H9 (cell line): Measurements from ENCODE around the gene PRKACG. TPM values are rescaled to one million over a fixed set of nuclear protein-coding genes. Genes with fewer than 3 reads are reported as not detected.

Experiments used
- DNase-seq: peaks from one replicate; pipeline ENCODE4 v3.0.0-alpha.2; 2017
- H2AFZ ChIP-seq: one replicate; pipeline ENCODE4 v1.6.1; 2013; ENCODE audit warnings: mild to moderate bottlenecking, low read length, control low read depth, moderate library complexity
- H2AK5ac ChIP-seq: 2 replicates; pipeline ENCODE4 v1.6.1; 2013; ENCODE audit warnings: low read length, control low read depth, mixed read lengths; ENCODE audit not compliant: insufficient read length
- H2BK120ac ChIP-seq: one replicate; pipeline ENCODE4 v1.6.1; 2013; ENCODE audit warnings: low read depth, mild to moderate bottlenecking, low read length, control low read depth, inconsistent platforms; ENCODE audit not compliant: poor library complexity, severe bottlenecking
- H2BK12ac ChIP-seq: 2 replicates; pipeline ENCODE4 v1.6.1; 2013; ENCODE audit warnings: low read length, control low read depth, mixed read lengths, low read depth; ENCODE audit not compliant: insufficient read length
- H2BK15ac ChIP-seq: 2 replicates; pipeline ENCODE4 v1.6.1; 2013; ENCODE audit warnings: low read depth, low read length, control low read depth
- H2BK20ac ChIP-seq: one replicate; pipeline ENCODE4 v1.6.1; 2013; ENCODE audit warnings: low read depth, mild to moderate bottlenecking, low read length, control low read depth, inconsistent platforms; ENCODE audit not compliant: poor library complexity, severe bottlenecking
- H2BK5ac ChIP-seq: 2 replicates; pipeline ENCODE4 v1.6.1; 2013; ENCODE audit warnings: low read length, control low read depth, mixed read lengths; ENCODE audit not compliant: insufficient read length
- H3K14ac ChIP-seq: 2 replicates; pipeline ENCODE4 v1.6.1; 2013; ENCODE audit warnings: low read length, control low read depth; ENCODE audit not compliant: insufficient read depth
- H3K18ac ChIP-seq: 2 replicates; pipeline ENCODE4 v1.6.1; 2013; ENCODE audit warnings: low read depth, mild to moderate bottlenecking, mixed read lengths, low read length, control low read depth; ENCODE audit not compliant: insufficient read length
- H3K23ac ChIP-seq: 2 replicates; pipeline ENCODE4 v1.6.1; 2013; ENCODE audit warnings: low read length, control low read depth, mixed read lengths, low read depth; ENCODE audit not compliant: insufficient read length
- H3K23me2 ChIP-seq: 2 replicates; pipeline ENCODE4 v1.6.1; 2013; ENCODE audit warnings: low read depth, mild to moderate bottlenecking, mixed read lengths, low read length, control low read depth; ENCODE audit not compliant: insufficient read length, poor library complexity, severe bottlenecking
- H3K27ac ChIP-seq: 2 replicates; pipeline ENCODE4 v1.5.1; 2013; ENCODE audit warnings: low read length, control low read depth, mixed read lengths, low read depth; ENCODE audit not compliant: insufficient read length
- H3K27me3 ChIP-seq: 2 replicates; pipeline ENCODE4 v1.6.1; 2013; ENCODE audit warnings: low read length, control low read depth, inconsistent platforms; ENCODE audit not compliant: insufficient read depth
- H3K4ac ChIP-seq: 2 replicates; pipeline ENCODE4 v1.6.1; 2013; ENCODE audit warnings: low read depth, mild to moderate bottlenecking, control low read depth, inconsistent platforms, low read length, moderate library complexity
- H3K4me1 ChIP-seq: 2 replicates; pipeline ENCODE4 v1.6.1; 2013; ENCODE audit warnings: low read length, control low read depth, inconsistent platforms; ENCODE audit not compliant: insufficient read depth
- H3K4me2 ChIP-seq: 2 replicates; pipeline ENCODE4 v1.6.1; 2013; ENCODE audit warnings: low read length, control low read depth, mixed read lengths; ENCODE audit not compliant: insufficient read length, insufficient read depth
- H3K56ac ChIP-seq: 2 replicates; pipeline ENCODE4 v1.6.1; 2013; ENCODE audit warnings: low read depth, mild to moderate bottlenecking, mixed read lengths, low read length, control low read depth; ENCODE audit not compliant: insufficient read length
- H3K79me1 ChIP-seq: 2 replicates; pipeline ENCODE4 v1.6.1; 2013; ENCODE audit warnings: low read depth, mild to moderate bottlenecking, moderate library complexity, low read length, control low read depth, inconsistent platforms; ENCODE audit not compliant: insufficient read depth, poor library complexity, severe bottlenecking
- H3K79me2 ChIP-seq: 2 replicates; pipeline ENCODE4 v1.6.1; 2013; ENCODE audit warnings: low read length, control low read depth, inconsistent platforms; ENCODE audit not compliant: insufficient read depth
- H3K9ac ChIP-seq: 2 replicates; pipeline ENCODE4 v1.6.1; 2013; ENCODE audit warnings: low read length, control low read depth, mixed read lengths; ENCODE audit not compliant: insufficient read length; ENCODE audit errors: extremely low read depth
- H3K9me3 ChIP-seq: one replicate; pipeline ENCODE4 v1.6.1; 2013; ENCODE audit warnings: low read depth, low read length, inconsistent platforms; ENCODE audit not compliant: control insufficient read depth
- H3T11ph ChIP-seq: one replicate; pipeline ENCODE4 v1.6.1; 2013; ENCODE audit warnings: mild to moderate bottlenecking, low read length, control low read depth, inconsistent platforms
- H4K20me1 ChIP-seq: one replicate; pipeline ENCODE4 v1.6.1; 2013; ENCODE audit not compliant: control insufficient read depth, insufficient read length, insufficient read depth
- H4K5ac ChIP-seq: 2 replicates; pipeline ENCODE4 v1.6.1; 2013; ENCODE audit warnings: low read depth, mild to moderate bottlenecking, mixed read lengths, low read length, control low read depth; ENCODE audit not compliant: insufficient read length
- H4K8ac ChIP-seq: replicated peaks from 2 replicates; pipeline ENCODE4 v1.6.1; 2013; ENCODE audit warnings: low read length, control low read depth, mixed read lengths, low read depth; ENCODE audit not compliant: insufficient read length
- H4K91ac ChIP-seq: 2 replicates; pipeline ENCODE4 v1.6.1; 2013; ENCODE audit warnings: low read depth, mild to moderate bottlenecking, moderate library complexity, mixed read lengths, low read length, control low read depth; ENCODE audit not compliant: insufficient read length
- H3K27ac Mint-ChIP-seq, 3 experiments: 2 replicates in 2 of 3; 3 replicates in 1 of 3; pipeline ENCODE4 v1.8.0; 2020 to 2021; ENCODE audit warnings: mixed read lengths in 3 of 3, mild to moderate bottlenecking in 1 of 3, moderate library complexity in 1 of 3
- H3K27me3 Mint-ChIP-seq: 2 replicates; pipeline ENCODE4 v1.8.0; 2021; ENCODE audit warnings: low read depth, mild to moderate bottlenecking, moderate library complexity, mixed read lengths
- H3K36me3 Mint-ChIP-seq, 3 experiments: 2 replicates in 2 of 3; 3 replicates in 1 of 3; pipeline ENCODE4 v1.8.0; 2020 to 2021; ENCODE audit warnings: low read depth in 3 of 3, mixed read lengths in 3 of 3; ENCODE audit not compliant: insufficient read depth in 1 of 3
- H3K4me1 Mint-ChIP-seq, 2 experiments: 2 replicates each; pipeline ENCODE4 v1.8.0; 2020; ENCODE audit warnings: mixed read lengths in 2 of 2
- H3K4me3 Mint-ChIP-seq, 2 experiments: 2 replicates in 1 of 2; 3 replicates in 1 of 2; pipeline ENCODE4 v1.8.0; 2020 to 2021; ENCODE audit warnings: mild to moderate bottlenecking in 2 of 2, mixed read lengths in 2 of 2, moderate library complexity in 1 of 2
- H3K9me3 Mint-ChIP-seq, 2 experiments: 2 replicates in 1 of 2; 3 replicates in 1 of 2; pipeline ENCODE4 v1.8.0; 2020; ENCODE audit warnings: mild to moderate bottlenecking in 2 of 2, mixed read lengths in 2 of 2, moderate library complexity in 1 of 2
- WGBS: extraction: QIAGEN DNeasy Blood & Tissue Kit; methylation state at CpG from one replicate; pipeline ENCODE4 v1.1.7; 2013; ENCODE audit warnings: missing lambda C conversion rate, low lambda C conversion rate, mixed read lengths; ENCODE audit not compliant: insufficient read length; ENCODE audit errors: extremely low coverage; 5-methylcytosine and 5-hydroxymethylcytosine counted together
- total RNA-seq: library from RNA; stranded (reverse); gene quantifications from 2 replicates; pipeline ENCODE4 v1.2.1, GENCODE V29; 2021
- TF ChIP-seq, protein P1 (sequence below): fragments of 200-600 bp; sonication (generic); conservative IDR thresholded peaks from 3 replicates; pipeline ENCODE4 v1.8.0; 2021; ENCODE audit warnings: antibody characterized with exemption, mild to moderate bottlenecking

Gene PRKACG
- total RNA-seq, 1 experiment from 2014 or later = not detected

DNA sequence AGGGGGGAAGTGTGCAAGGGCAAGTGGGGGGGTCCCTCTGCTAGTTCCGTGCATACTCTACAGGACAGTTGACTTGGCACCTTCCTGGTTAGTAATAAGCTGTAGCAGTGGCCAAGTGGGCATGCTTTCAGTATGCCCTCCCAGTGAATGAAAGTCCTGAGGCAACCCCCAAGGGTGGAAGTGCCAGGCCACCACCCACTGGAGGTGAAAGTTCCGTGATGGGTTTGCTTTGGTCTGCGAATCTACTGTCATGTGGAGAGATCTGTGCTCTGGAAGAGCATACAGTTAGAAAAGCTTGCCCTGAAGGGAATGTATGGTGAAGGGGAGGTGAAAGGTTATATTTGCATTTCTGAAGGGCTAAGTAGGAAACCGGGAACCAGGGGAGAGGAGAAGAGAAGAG, 31.9 kb upstream of the PRKACG start:
- Histone ChIP-seq H3K79me2 (peaks cover 8% of the 10 kb centered on the region; the same call in 1 of the 2 replicates), H4K5ac (no peak overlapping the region), H2BK20ac (no peak overlapping the region), H3K27ac (no peak overlapping the region), H3T11ph (no peak overlapping the region), H3K9ac (no peak overlapping the region), H4K20me1 (no peaks in the 10 kb centered on the region), H3K14ac (no peak overlapping the region), H4K91ac (no peak overlapping the region), H2BK12ac (no peak overlapping the region), H3K56ac (no peak overlapping the region), H2BK5ac (no peak overlapping the region), H3K23me2 (no peaks in the 10 kb centered on the region), H3K4me1 (peaks cover 8% of the 10 kb centered on the region), H2AFZ (no peak overlapping the region), H3K27me3 (no peaks in the 10 kb centered on the region), H4K8ac (no peak overlapping the region), H3K79me1 (no peaks in the 10 kb centered on the region), H3K9me3 (no peaks in the 10 kb centered on the region), H3K18ac (no peak overlapping the region), H2AK5ac (no peak overlapping the region), H2BK120ac (no peak overlapping the region), H3K4me2 (no peak overlapping the region), H3K4ac (no peak overlapping the region), H3K23ac (no peak overlapping the region), H2BK15ac (no peak overlapping the region)
- Mint-ChIP-seq H3K4me3 (peak overlapping the region in 1 of 2 experiments; percentile 2; a peak in 2 of 5 replicates), H3K9me3 (no peaks in the 10 kb centered on the region; a peak in 1 of 5 replicates), H3K27ac (peak overlapping the region; percentile 2 to 45 (median 32); a peak in 4 of 7 replicates), H3K27me3 (no peaks in the 10 kb centered on the region), H3K36me3 (peaks cover 18 to 39% (median 32%) of the 10 kb centered on the region in 3 experiments; a peak in 6 of 7 replicates), H3K4me1 (peaks cover 44 to 45% of the 10 kb centered on the region in 2 experiments)
- no CpG with 5 or more reads among the region's 4 CpGs for WGBS
- DNase-seq = no peak
- TF ChIP-seq, protein P1, sequence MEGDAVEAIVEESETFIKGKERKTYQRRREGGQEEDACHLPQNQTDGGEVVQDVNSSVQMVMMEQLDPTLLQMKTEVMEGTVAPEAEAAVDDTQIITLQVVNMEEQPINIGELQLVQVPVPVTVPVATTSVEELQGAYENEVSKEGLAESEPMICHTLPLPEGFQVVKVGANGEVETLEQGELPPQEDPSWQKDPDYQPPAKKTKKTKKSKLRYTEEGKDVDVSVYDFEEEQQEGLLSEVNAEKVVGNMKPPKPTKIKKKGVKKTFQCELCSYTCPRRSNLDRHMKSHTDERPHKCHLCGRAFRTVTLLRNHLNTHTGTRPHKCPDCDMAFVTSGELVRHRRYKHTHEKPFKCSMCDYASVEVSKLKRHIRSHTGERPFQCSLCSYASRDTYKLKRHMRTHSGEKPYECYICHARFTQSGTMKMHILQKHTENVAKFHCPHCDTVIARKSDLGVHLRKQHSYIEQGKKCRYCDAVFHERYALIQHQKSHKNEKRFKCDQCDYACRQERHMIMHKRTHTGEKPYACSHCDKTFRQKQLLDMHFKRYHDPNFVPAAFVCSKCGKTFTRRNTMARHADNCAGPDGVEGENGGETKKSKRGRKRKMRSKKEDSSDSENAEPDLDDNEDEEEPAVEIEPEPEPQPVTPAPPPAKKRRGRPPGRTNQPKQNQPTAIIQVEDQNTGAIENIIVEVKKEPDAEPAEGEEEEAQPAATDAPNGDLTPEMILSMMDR = no peak
